Keratinocyte (primary cell): ENCODE measurements around the gene OIT3. TPM values are rescaled to one million over a fixed set of nuclear protein-coding genes. Genes with fewer than 3 reads are reported as not detected.

Source experiments
- DNase-seq: peaks from one replicate; pipeline ENCODE4 v3.0.0-alpha.2; 2011; ENCODE audit warnings: low read depth, missing footprints, low spot score
- FAIRE-seq: peaks from 2 replicates; lab custom pipeline; 2011; peaks lifted over from hg19 to GRCh38; lab: Jason Lieb, UNC
- H2AFZ ChIP-seq: 2 replicates; pipeline ENCODE4 v1.6.0; 2012; ENCODE audit warnings: low read length, control low read depth, inconsistent platforms; ENCODE audit not compliant: control insufficient read depth
- H3K27ac ChIP-seq: 2 replicates; pipeline ENCODE4 v1.5.1; 2011; ENCODE audit warnings: low read length; ENCODE audit not compliant: control insufficient read depth, insufficient read depth
- H3K27me3 ChIP-seq: 3 replicates; pipeline ENCODE4 v1.6.0; 2011; ENCODE audit warnings: low read length; ENCODE audit not compliant: control insufficient read depth, insufficient read depth; ENCODE audit errors: extremely low read depth
- H3K36me3 ChIP-seq, 2 experiments: 2 replicates in 1 of 2; 3 replicates in 1 of 2; pipeline ENCODE4 v1.5.1; 2011; ENCODE audit warnings: low read length in 2 of 2, mild to moderate bottlenecking in 1 of 2; ENCODE audit not compliant: control insufficient read depth in 2 of 2, insufficient read depth in 2 of 2; ENCODE audit errors: extremely low read depth in 1 of 2
- H3K4me1 ChIP-seq: 3 replicates; pipeline ENCODE4 v1.5.1; 2011; ENCODE audit warnings: low read length; ENCODE audit not compliant: control insufficient read depth, insufficient read depth; ENCODE audit errors: extremely low read depth
- H3K4me2 ChIP-seq: 3 replicates; pipeline ENCODE4 v1.6.0; 2011; ENCODE audit warnings: low read depth, low read length; ENCODE audit not compliant: control insufficient read depth, insufficient read depth; ENCODE audit errors: extremely low read depth
- H3K4me3 ChIP-seq, 3 experiments: fragments of 200-600 bp in 1 of 3; sonication (generic) in 1 of 3; 2 replicates in 2 of 3; 3 replicates in 1 of 3; pipeline ENCODE4 v1.5.1; 2011 to 2016; ENCODE audit warnings: low read length in 3 of 3, mild to moderate bottlenecking in 3 of 3, control low read depth in 2 of 3, inconsistent platforms in 1 of 3, low read depth in 1 of 3, mixed read lengths in 1 of 3, mixed run types in 1 of 3, moderate library complexity in 1 of 3; ENCODE audit not compliant: control insufficient read depth in 2 of 3, insufficient read depth in 2 of 3; ENCODE audit errors: extremely low read depth in 1 of 3
- H3K79me2 ChIP-seq: 2 replicates; pipeline ENCODE4 v1.6.0; 2012; ENCODE audit warnings: low read length; ENCODE audit not compliant: control insufficient read depth, insufficient read depth
- H3K9ac ChIP-seq: 3 replicates; pipeline ENCODE4 v1.6.0; 2011; ENCODE audit warnings: low read length; ENCODE audit not compliant: control insufficient read depth, insufficient read depth; ENCODE audit errors: extremely low read depth
- H3K9me1 ChIP-seq: 3 replicates; pipeline ENCODE4 v1.6.0; 2011; ENCODE audit warnings: low read length; ENCODE audit not compliant: control insufficient read depth, insufficient read depth; ENCODE audit errors: extremely low read depth
- H3K9me3 ChIP-seq: 2 replicates; pipeline ENCODE4 v1.5.1; 2012; ENCODE audit warnings: low read depth, low read length; ENCODE audit not compliant: control insufficient read depth
- H4K20me1 ChIP-seq: 3 replicates; pipeline ENCODE4 v1.6.0; 2011; ENCODE audit warnings: low read length; ENCODE audit not compliant: control insufficient read depth, insufficient read depth; ENCODE audit errors: extremely low read depth
- CTCF ChIP-seq, 3 experiments: IDR thresholded peaks in 1 of 3; conservative IDR thresholded peaks in 1 of 3; optimal IDR thresholded peaks in 1 of 3; 2 replicates in 2 of 3; 3 replicates in 1 of 3; pipeline versions ENCODE3 to v1.5.1; 2011; ENCODE audit warnings: low read length in 3 of 3, mild to moderate bottlenecking in 3 of 3, moderate library complexity in 2 of 3, control low read depth in 1 of 3, inconsistent platforms in 1 of 3; ENCODE audit not compliant: insufficient read depth in 2 of 3; ENCODE audit errors: extremely low read depth in 1 of 3
- EZH2 ChIP-seq: IDR thresholded peaks from one replicate; pipeline ENCODE4 v1.6.1; 2012; ENCODE audit warnings: inconsistent platforms, mild to moderate bottlenecking, low read length, moderate library complexity
- dilution Hi-C: fragments of 300-500 bp; cut with MboI; formaldehyde crosslinking; loops from one replicate; pipeline ENCODE4 v1.7.0; 2020; ENCODE audit warnings: low sequenced_read_pairs; ENCODE audit not compliant: extremely low pct_ligation_motif_present
- polyA plus RNA-seq, 5 experiments: library from polyadenylated mRNA; depleted of rRNA in 3 of 5; stranded (reverse) in 3 of 5; stranded (forward) in 1 of 5; unstranded in 1 of 5; fragments of >200 nt; gene quantifications; 1 replicate in 1 of 5; 2 replicates in 3 of 5; 3 replicates in 1 of 5; pipeline versions ENCODE4 v1.2.1 to v1.2.3, GENCODE V29; 2011 to 2012; ENCODE audit warnings: missing spikeins in 2 of 5, low read depth in 1 of 5, low replicate concordance in 1 of 5

OIT3 gene
- polyA plus RNA-seq, 1 donor (not counting 4 experiments of a cell fraction or from before 2014, with no cell fraction given) = 0.05 TPM

GRCh38 chr10:72862957-72863356 lies 30.6 kb upstream of the OIT3 start:
- Histone ChIP-seq H3K27me3 (no peaks in the 10 kb centered on the region), H3K9ac (no peak overlapping the region), H3K9me1 (no peaks in the 10 kb centered on the region), H3K4me1 (no peaks in the 10 kb centered on the region), H3K27ac (no peak overlapping the region), H3K36me3 (peaks cover 3 to 9% of the 10 kb centered on the region in 2 experiments), H3K4me2 (no peak overlapping the region), H2AFZ (no peak overlapping the region), H4K20me1 (no peaks in the 10 kb centered on the region), H3K9me3 (no peaks in the 10 kb centered on the region), H3K4me3 (no peak overlapping the region), H3K79me2 (no peaks in the 10 kb centered on the region)
- TF ChIP-seq EZH2 (no peak), CTCF (optimal IDR thresholded peaks at IDR 0.05 in 1 of 3, IDR thresholded peaks at IDR 0.05 in 1 of 3, conservative IDR thresholded peaks at IDR 0.05 in 1 of 3; ENCODE audit: extremely low read depth in 1 of 3, insufficient read depth in 2 of 3, low read length in 3 of 3) (no peak)
- dilution Hi-C loops = no loop called here
- no peak for DNase-seq
- FAIRE-seq = no peak

- H3K4me2 ChIP-seq = no peak overlapping the region
- dilution Hi-C loops = no loop called here
- no peaks in the 10 kb centered on the region for H3K9me1 ChIP-seq
- TF ChIP-seq EZH2 (no peak), CTCF (optimal IDR thresholded peaks at IDR 0.05 in 1 of 3, IDR thresholded peaks at IDR 0.05 in 1 of 3, conservative IDR thresholded peaks at IDR 0.05 in 1 of 3; ENCODE audit: extremely low read depth in 1 of 3, insufficient read depth in 2 of 3, low read length in 3 of 3) (peak in 1 of 3 experiments; percentile 35)
- no peak overlapping the region for H3K4me3 ChIP-seq
- no peak overlapping the region for H3K27ac ChIP-seq
- no peaks in the 10 kb centered on the region for H3K79me2 ChIP-seq
- no peak overlapping the region for H2AFZ ChIP-seq
- no peaks in the 10 kb centered on the region for H4K20me1 ChIP-seq
- peaks cover 3% of the 10 kb centered on the region for H3K4me1 ChIP-seq
- FAIRE-seq (no peak), DNase-seq (no peak)
- no peaks in the 10 kb centered on the region for H3K27me3 ChIP-seq
- no peaks in the 10 kb centered on the region for H3K9me3 ChIP-seq
- no peak overlapping the region for H3K9ac ChIP-seq
- H3K36me3 ChIP-seq = peaks cover 0 to 9% of the 10 kb centered on the region in 2 experiments
These were observed 18.1 kb upstream of the OIT3 start for GRCh38 chr10:72875250-72876055.
